Natural killer cell (primary cell): Measurements from ENCODE around the gene GFI1. TPM values are rescaled to one million over a fixed set of nuclear protein-coding genes. Genes with fewer than 3 reads are reported as not detected.

Experiments
- ATAC-seq, 3 donors: fragments of 150-1000 bp in 2 of 3; fragments of 200-7000 bp in 1 of 3; cut with Tn5 transposase; 1 replicate in 1 of 3; 2 replicates in 2 of 3; pipeline ENCODE4 v1.10.0; 2021; ENCODE audit warnings: mild to moderate bottlenecking in 2 of 3, moderate library complexity in 2 of 3
- DNase-seq, 2 donors: peaks; one replicate each; pipeline versions ENCODE4 v3.0.0 to v3.0.0-alpha.2; 2013 to 2021; ENCODE audit warnings: mixed read lengths in 1 of 2
- H3K27ac ChIP-seq: one replicate; pipeline ENCODE4 v1.5.1; 2013; ENCODE audit warnings: mild to moderate bottlenecking, low read length
- H3K27me3 ChIP-seq: one replicate; pipeline ENCODE4 v1.6.1; 2013; ENCODE audit warnings: low read length; ENCODE audit not compliant: control insufficient read depth, insufficient read depth
- H3K36me3 ChIP-seq: one replicate; pipeline ENCODE4 v1.6.1; 2013; ENCODE audit warnings: low read length; ENCODE audit not compliant: control insufficient read depth, insufficient read depth
- H3K4me1 ChIP-seq: one replicate; pipeline ENCODE4 v1.6.1; 2013; ENCODE audit warnings: low read length; ENCODE audit not compliant: control insufficient read depth, insufficient read depth
- H3K4me3 ChIP-seq: one replicate; pipeline ENCODE4 v1.5.1; 2013; ENCODE audit warnings: low read length
- H3K9me3 ChIP-seq: one replicate; pipeline ENCODE4 v1.6.1; 2013; ENCODE audit warnings: low read length; ENCODE audit not compliant: control insufficient read depth, insufficient read depth
- H3K27ac Mint-ChIP-seq, 2 donors: one replicate each; pipeline ENCODE4 v1.8.0; 2022; ENCODE audit warnings: mild to moderate bottlenecking in 2 of 2, mixed read lengths in 2 of 2, moderate library complexity in 1 of 2
- H3K27me3 Mint-ChIP-seq, 2 donors: one replicate each; pipeline ENCODE4 v1.8.0; 2022; ENCODE audit warnings: low read depth in 2 of 2, mixed read lengths in 2 of 2
- H3K36me3 Mint-ChIP-seq: one replicate; pipeline ENCODE4 v1.8.0; 2022; ENCODE audit warnings: mixed read lengths
- H3K4me1 Mint-ChIP-seq, 2 donors: one replicate each; pipeline ENCODE4 v1.8.0; 2022; ENCODE audit warnings: mixed read lengths in 2 of 2
- H3K4me3 Mint-ChIP-seq: one replicate; pipeline ENCODE4 v1.8.0; 2022; ENCODE audit warnings: mild to moderate bottlenecking, moderate library complexity, mixed read lengths
- H3K9me3 Mint-ChIP-seq, 2 donors: one replicate each; pipeline ENCODE4 v1.8.0; 2022; ENCODE audit warnings: mixed read lengths in 2 of 2
- CTCF ChIP-seq: fragments of 200-600 bp; IDR thresholded peaks from one replicate; pipeline ENCODE4 v1.8.0; 2022; ENCODE audit warnings: antibody characterized with exemption
- WGBS: methylation state at CpG from one replicate; pipeline ENCODE4 v1.1.7; 2013; ENCODE audit warnings: missing lambda C conversion rate; ENCODE audit not compliant: insufficient coverage; 5-methylcytosine and 5-hydroxymethylcytosine counted together
- intact Hi-C: fragments of 100-400 bp; cut with micrococcal nuclease; formaldehyde crosslinking; loops from one replicate; pipeline ENCODE4 v1.14.2; 2022
- total RNA-seq, 4 donors: library from RNA; stranded (reverse); fragments of 120-200 nt in 1 of 4; gene quantifications; one replicate each; pipeline versions ENCODE4 v1.2.3 to v1.2.4, GENCODE V29; 2013 to 2022

The GFI1 gene
- total RNA-seq, 3 donors from 2014 or later (not counting 1 experiment from before 2014, with no cell fraction given) = 42.7 to 50.3 (median 46.0) TPM

GRCh38 chr1:92430030-92430429, 56.7 kb downstream of the GFI1 start:
- Histone ChIP-seq H3K4me3 (no peak overlapping the region), H3K27ac (no peak overlapping the region), H3K36me3 (no peaks in the 10 kb centered on the region), H3K9me3 (no peaks in the 10 kb centered on the region), H3K27me3 (no peaks in the 10 kb centered on the region), H3K4me1 (no peaks in the 10 kb centered on the region)
- Mint-ChIP-seq H3K9me3 (peaks cover 0 to 2% of the 10 kb centered on the region in 2 donors), H3K4me3 (no peak overlapping the region), H3K4me1 (no peaks in the 10 kb centered on the region), H3K27me3 (peaks cover 0 to 3% of the 10 kb centered on the region in 2 donors), H3K27ac (no peak overlapping the region), H3K36me3 (no peaks in the 10 kb centered on the region)
- DNase-seq (no peak), ATAC-seq (no peak)
- WGBS = no CpG with 5 or more reads among the region's 1 CpG
- intact Hi-C loops = no loop called here
- TF ChIP-seq CTCF = no peak

GRCh38 chr1:92425617-92426016, 61.1 kb downstream of the GFI1 start:
- no peaks in the 10 kb centered on the region for H3K36me3 ChIP-seq
- intact Hi-C loops = no loop called here
- no peaks in the 10 kb centered on the region for H3K27me3 ChIP-seq
- Mint-ChIP-seq H3K4me3 (no peak overlapping the region), H3K4me1 (no peaks in the 10 kb centered on the region), H3K27me3 (no peaks in the 10 kb centered on the region), H3K27ac (no peak overlapping the region), H3K36me3 (no peaks in the 10 kb centered on the region), H3K9me3 (no peaks in the 10 kb centered on the region)
- no peak overlapping the region for H3K4me3 ChIP-seq
- no peak for ATAC-seq
- H3K9me3 ChIP-seq = no peaks in the 10 kb centered on the region
- WGBS = 71% methylated on average over 2 of the region's 2 CpGs
- no peak for TF ChIP-seq CTCF
- H3K4me1 ChIP-seq = no peaks in the 10 kb centered on the region
- no peak for DNase-seq
- no peak overlapping the region for H3K27ac ChIP-seq

Other genes starting within 250 kb of the GFI1 start
- gene GLMN, start 187.9 kb downstream of the GFI1 start, total RNA-seq = 10 to 100 TPM; 19.8 to 25.9 (median 19.9) TPM
- gene RPAP2, start 187.9 kb downstream of the GFI1 start, total RNA-seq = 10 to 100 TPM; 39.4 to 45.7 (median 39.8) TPM